ENCODE measurements around the gene RASD1.

- TF ChIP-seq POLR2A (IDR thresholded peaks at IDR 0.05; ENCODE audit: low read length) = no peak
- TF ChIP-seq GATA1 (IDR thresholded peaks at IDR 0.05; ENCODE audit: low read depth, low read length) = no peak
These were observed 36.2 kb downstream of the RASD1 start for GRCh38 chr17:17460038-17460437.

All from erythroblast (primary cell).